HuH-7 (cell line): ENCODE measurements around the gene KRT82.
"Not testable (repeated sequence)": the region's sequence is repeated elsewhere in the genome, so short reads cannot be mapped to it uniquely, and the experiment has no call there.

ENCODE experiments used
- DNase-seq: peaks from one replicate; pipeline ENCODE4 v3.0.0; 2011; ENCODE audit warnings: low spot score

Gene KRT82

DNA sequence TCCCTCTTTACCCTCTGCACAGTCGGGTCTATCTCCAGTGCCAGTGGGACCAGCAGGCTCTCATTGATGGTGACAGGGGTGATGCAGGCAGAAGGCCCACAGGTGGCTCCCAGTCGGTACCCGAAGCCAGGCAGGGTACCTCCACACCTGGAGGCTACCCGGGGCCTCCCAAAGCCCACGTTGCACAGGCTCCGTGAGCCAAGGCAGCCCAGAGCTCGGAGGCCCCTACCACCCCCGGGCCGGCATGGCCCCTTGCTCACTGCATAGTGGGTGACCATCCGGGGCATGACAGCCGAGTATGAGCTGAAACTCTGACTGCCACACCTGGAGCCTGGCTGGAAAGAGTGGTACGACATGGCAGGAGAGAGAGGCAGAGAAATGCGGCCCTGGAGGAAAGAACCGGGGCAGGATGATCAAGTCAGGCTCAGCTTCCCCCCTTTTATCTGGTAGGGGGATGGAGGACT, at the start of gene KRT82:
TSS of gene KRT82 (minus strand) at position 414 of the 464 bp plus-strand sequence. CDS start at position 356, 58 bp downstream.
- no peak for DNase-seq

DNA sequence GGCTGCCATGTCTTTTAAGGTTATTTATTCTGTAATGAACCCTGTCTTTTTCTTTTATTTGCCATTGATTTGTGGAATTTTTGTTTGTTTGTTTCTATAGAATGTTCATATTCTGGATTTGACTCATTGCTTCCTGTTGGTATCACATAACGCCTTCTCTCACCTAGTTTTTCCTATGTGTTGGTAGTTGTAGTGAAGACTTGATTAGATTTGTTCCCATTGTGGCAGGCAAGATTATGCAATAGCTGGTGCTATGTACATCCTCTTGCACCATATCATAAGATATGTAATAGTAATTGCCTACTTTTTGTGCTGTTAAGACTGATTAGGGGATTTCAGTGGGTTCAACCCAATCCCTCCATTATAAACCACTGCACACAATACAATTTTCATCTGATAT, 49.7 kb upstream of the KRT82 start:
- no peak for DNase-seq

- DNase-seq, result no peak
Observed at GRCh38 chr12:52454411-52455201, 48.5 kb upstream of the KRT82 start.

GRCh38 chr12:52452101-52452500, 46.0 kb upstream of the KRT82 start, which contains the start of gene KRT6B:
KRT6B (minus strand) TSS chr12:52452146; CDS start chr12:52452078, 68 bp downstream.
- no peak for DNase-seq

DNA sequence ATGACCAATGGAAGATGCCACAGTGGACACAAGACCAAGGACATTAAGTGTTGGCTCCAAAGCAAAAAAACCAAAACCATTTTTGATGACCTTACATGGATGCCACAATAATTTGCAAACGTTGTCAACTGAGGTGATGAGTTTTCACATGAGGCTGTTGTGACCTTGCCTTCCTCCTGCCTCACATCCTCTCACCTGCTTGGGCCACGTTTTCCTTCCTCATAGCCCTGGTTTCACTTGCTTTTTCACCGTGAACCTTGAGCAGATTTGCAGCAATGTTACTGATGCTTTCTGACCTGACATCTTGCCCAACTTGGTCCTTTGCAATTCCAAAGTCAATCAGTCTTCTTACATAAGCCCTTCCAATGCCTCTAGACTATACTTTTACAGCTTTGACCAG, 42.1 kb upstream of the KRT82 start:
- no peak for DNase-seq

DNA sequence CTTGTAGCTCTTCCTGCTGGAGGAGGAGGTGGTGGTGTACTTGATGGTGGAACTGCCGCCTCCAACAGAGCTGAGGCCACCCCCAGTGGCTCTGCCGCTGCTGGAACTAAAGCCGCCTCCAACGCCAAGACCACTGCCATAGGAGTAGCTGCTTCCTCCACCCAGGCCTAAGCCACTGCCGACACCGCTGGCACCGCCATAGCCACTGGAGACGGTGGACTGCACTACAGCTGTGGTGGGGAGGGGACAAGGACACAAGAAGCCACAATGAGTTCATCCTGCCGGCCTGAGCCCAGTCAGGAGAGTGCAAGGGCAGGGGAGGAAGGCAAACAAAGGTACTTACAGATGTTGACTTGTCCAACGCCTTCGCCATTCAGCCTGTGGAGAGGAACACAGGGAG, 41.1 kb upstream of the KRT82 start:
- not testable (repeated sequence) for DNase-seq

GRCh38 chr12:52446367-52447045, 40.4 kb upstream of the KRT82 start:
- no peak for DNase-seq

GRCh38 chr12:52445876-52446275, 39.7 kb upstream of the KRT82 start:
- no peak for DNase-seq

GRCh38 chr12:52444647-52445595, 38.8 kb upstream of the KRT82 start:
- DNase-seq, result no peak

- no peak for DNase-seq
Observed at GRCh38 chr12:52443966-52444365, 37.8 kb upstream of the KRT82 start.

DNA sequence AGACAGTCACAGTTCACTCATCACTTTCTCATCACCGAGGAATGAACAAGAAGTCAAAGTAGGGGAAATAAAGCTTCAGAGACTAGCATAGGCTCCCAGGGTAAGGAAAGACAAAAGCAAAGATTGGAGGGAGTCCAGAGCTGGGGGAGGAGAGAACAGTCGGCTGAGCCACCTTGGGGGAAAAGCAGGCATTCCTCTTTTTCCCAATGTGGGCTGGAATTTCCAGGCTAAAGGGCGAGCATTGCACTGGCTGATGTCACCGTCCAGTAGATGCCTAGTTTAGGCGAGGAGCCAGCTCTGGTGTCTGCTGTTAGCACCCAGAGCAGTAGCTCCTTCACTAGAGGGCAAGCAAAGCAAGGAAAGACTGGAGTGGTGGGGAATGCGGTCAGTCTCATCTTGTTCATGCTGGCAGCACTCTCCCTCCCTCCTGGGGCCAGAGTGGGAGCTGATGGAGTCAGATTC, 36.5 kb upstream of the KRT82 start:
- DNase-seq, result no peak

DNA sequence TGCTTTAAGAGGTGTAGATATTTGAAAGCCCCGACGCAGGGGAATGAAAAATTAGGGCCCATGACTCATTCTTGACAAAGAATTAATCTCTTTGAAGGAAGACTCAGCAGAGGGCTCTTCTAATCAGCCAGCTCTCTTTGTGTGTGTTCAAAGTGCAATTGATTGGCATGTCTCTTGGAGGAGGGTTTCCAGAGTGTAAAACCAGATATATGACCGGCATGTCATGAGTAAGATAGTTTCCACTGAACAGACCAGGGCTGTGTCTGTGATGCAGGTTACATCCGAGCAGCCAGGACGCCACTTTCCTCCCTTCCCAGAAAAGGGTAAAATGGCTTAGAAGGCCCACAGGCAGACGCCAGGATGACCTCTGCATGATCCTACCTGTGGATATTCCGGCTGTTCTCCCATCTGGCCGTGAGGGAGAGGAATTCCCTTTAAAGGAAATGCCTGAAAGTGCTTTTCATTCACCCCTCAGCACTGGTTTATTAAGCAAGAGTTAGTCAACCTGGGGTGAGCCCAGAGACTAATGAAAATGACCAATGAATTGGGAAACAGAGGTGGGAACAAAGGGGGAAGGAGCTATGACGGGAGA, 35.3 kb upstream of the KRT82 start:
- DNase-seq, result no peak

DNA sequence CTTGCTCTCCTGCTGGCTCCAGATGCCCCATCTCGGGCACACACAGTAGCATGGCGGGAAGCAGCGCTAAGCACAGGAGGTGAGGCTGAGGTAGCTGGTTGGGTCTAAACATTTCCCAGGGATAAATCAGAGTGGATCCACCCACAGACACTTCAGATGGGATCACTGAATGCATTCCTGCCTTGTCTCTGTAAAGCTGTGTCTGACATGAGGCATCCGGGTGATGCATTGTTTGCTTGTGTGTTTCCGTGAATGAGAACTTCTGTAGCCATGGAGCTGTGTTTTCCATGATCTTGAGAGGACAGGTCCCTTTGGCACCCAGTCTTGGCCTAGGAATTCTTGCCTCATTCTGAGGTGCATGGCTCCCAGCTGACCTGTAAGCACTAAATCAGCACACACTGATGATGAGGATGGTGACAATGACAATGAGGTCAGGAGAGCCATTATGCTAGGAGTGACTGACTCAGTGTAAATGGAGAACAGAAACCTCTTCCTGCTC, 34.7 kb upstream of the KRT82 start:
- DNase-seq, result no peak

- DNase-seq, result no peak
Observed at GRCh38 chr12:52439845-52440244, 33.7 kb upstream of the KRT82 start.

DNA sequence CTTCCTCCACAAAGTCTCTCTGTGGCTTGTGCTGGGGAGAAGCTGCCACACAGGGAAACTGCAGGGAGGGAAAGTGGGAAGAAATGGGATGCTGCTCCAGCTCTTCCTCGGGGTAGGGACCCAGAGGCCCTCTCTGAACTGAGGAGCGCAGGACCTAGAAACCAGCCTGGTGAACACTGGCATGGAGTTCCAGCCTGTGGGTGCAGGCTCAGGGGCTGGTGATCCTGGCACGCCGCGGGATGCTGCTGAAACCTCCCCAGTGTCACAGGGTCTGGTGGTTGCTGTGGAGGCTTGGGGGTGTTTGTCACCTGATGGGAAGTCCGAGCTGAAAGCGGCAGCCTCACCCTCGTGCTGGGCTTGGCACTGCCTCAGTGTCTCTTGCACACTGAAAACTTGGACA, 33.3 kb upstream of the KRT82 start:
- no peak for DNase-seq

GRCh38 chr12:52438305-52439301, 32.5 kb upstream of the KRT82 start:
- DNase-seq, result no peak

- no peak for DNase-seq
Observed at GRCh38 chr12:52437508-52437907, 31.4 kb upstream of the KRT82 start.

DNA sequence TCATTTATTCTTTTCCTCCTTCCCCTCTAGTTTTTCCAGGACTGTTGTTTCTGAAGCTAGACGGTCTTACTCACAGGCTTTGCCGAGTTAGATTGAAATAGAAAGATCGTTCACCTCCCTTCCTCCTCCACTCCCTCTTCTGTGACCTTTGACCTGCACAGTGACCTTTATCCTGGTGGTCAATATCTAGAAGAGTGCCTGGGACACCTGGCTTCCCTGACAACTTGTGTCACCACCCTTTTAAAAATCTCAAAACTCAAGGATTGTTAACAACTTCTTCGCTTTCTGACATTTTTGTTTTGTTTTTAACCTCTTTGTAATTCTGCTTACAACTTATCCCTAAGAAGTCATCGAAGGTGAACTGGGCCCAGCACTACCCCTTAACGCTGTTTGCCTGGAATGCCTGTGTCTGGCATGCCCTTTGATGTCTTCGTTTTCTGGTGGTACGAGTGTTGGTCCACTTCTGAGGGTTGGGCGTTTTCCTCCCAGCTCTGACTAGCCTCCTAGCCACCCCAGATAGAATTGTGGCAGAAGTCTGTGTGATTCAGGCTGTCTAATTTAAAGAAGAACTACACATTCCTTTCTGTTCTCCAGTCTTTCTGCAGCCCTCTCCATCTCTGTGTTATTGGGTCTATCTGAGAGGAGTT, 30.8 kb upstream of the KRT82 start:
- DNase-seq, result no peak

- no peak for DNase-seq
Observed at GRCh38 chr12:52436000-52436827, 30.1 kb upstream of the KRT82 start.
